ENCODE data around the gene UPF3A.
A peak's percentile ranks its signal among the peaks of the same experiment; 100 is the strongest.
"Not testable (repeated sequence)": the region's sequence is repeated elsewhere in the genome, so short reads cannot be mapped to it uniquely, and the experiment has no call there.

The UPF3A gene

GRCh38 chr13:114264313-114264712 lies 17.1 kb upstream of the UPF3A start:
- DNase-seq (ENCODE audit: low spot score): not testable (repeated sequence)

- DNase-seq (ENCODE audit: low spot score): no peak
Observed at GRCh38 chr13:114264886-114265611, 16.4 kb upstream of the UPF3A start.

- no peak for DNase-seq (ENCODE audit: low spot score)
Observed at GRCh38 chr13:114266241-114266640, 15.2 kb upstream of the UPF3A start.

- DNase-seq (ENCODE audit: low spot score): no peak
Observed at GRCh38 chr13:114268344-114269280, 12.8 kb upstream of the UPF3A start.

- no peak for DNase-seq (ENCODE audit: low spot score)
Observed at GRCh38 chr13:114269281-114269770, 12.1 kb upstream of the UPF3A start.

GRCh38 chr13:114272977-114273376 lies 8.4 kb upstream of the UPF3A start:
- no peak for DNase-seq (ENCODE audit: low spot score)

- no peak for DNase-seq (ENCODE audit: low spot score)
Observed at GRCh38 chr13:114275304-114275703, 6.1 kb upstream of the UPF3A start.

GRCh38 chr13:114279146-114279545 lies 2.3 kb upstream of the UPF3A start:
- DNase-seq (ENCODE audit: low spot score): no peak

- DNase-seq (ENCODE audit: low spot score): no peak
Observed at GRCh38 chr13:114279758-114280355, 1.5 kb upstream of the UPF3A start.

GRCh38 chr13:114282041-114282670 lies 755 bp downstream of the UPF3A start:
- peak; percentile 65 for DNase-seq (ENCODE audit: low spot score)

- no peak for DNase-seq (ENCODE audit: low spot score)
Observed at GRCh38 chr13:114283576-114283975, 2.2 kb downstream of the UPF3A start.

GRCh38 chr13:114284680-114285079 lies 3.3 kb downstream of the UPF3A start:
- DNase-seq (ENCODE audit: low spot score): no peak

GRCh38 chr13:114285166-114285808 lies 3.9 kb downstream of the UPF3A start:
- no peak for DNase-seq (ENCODE audit: low spot score)

GRCh38 chr13:114286808-114287207 lies 5.4 kb downstream of the UPF3A start:
- DNase-seq (ENCODE audit: low spot score): no peak

GRCh38 chr13:114288157-114288591 lies 6.8 kb downstream of the UPF3A start:
- DNase-seq (ENCODE audit: low spot score): no peak

GRCh38 chr13:114296448-114296847 lies 15.0 kb downstream of the UPF3A start:
- DNase-seq (ENCODE audit: low spot score): no peak

GRCh38 chr13:114296902-114297301 lies 15.5 kb downstream of the UPF3A start:
- DNase-seq (ENCODE audit: low spot score): no peak

- no peak for DNase-seq (ENCODE audit: low spot score)
Observed at GRCh38 chr13:114298866-114299265, 17.5 kb downstream of the UPF3A start.

- no peak for DNase-seq (ENCODE audit: low spot score)
Observed at GRCh38 chr13:114299604-114300305, 18.4 kb downstream of the UPF3A start.

GRCh38 chr13:114303700-114304327 lies 22.4 kb downstream of the UPF3A start:
- DNase-seq (ENCODE audit: low spot score): no peak
